SU-DHL-6 (cell line): Measurements from ENCODE around the gene CEP85.

Experiments
- H2AFZ ChIP-seq: fragments of 200-600 bp; sonication (generic); 2 replicates; pipeline ENCODE4 v1.6.1; 2014; ENCODE audit warnings: low read depth, mild to moderate bottlenecking, moderate library complexity, mixed read lengths, antibody characterized with exemption, low read length; ENCODE audit not compliant: severe bottlenecking
- H3F3A ChIP-seq: fragments of 200-600 bp; shearing (Covaris generic); 2 replicates; pipeline ENCODE4 v1.6.0; 2016; ENCODE audit warnings: antibody characterized with exemption, mild to moderate bottlenecking; ENCODE audit not compliant: insufficient read depth
- H3K27ac ChIP-seq: fragments of 200-600 bp; sonication (generic); 2 replicates; pipeline ENCODE4 v1.5.1; 2016; ENCODE audit warnings: low read depth, mild to moderate bottlenecking, low read length, moderate library complexity, mixed read lengths
- H3K27me3 ChIP-seq: fragments of 200-600 bp; sonication (generic), shearing (Covaris generic); 2 replicates; pipeline ENCODE4 v1.6.0; 2014; ENCODE audit warnings: mild to moderate bottlenecking, low read length
- H3K36me3 ChIP-seq: fragments of 200-600 bp; sonication (generic); 2 replicates; pipeline ENCODE4 v1.6.1; 2014; ENCODE audit warnings: mild to moderate bottlenecking, low read length, mixed read lengths
- H3K4me2 ChIP-seq: fragments of 300-600, 200-600 bp; shearing (Covaris generic), sonication (generic); 2 replicates; pipeline ENCODE4 v1.6.0; 2014; ENCODE audit warnings: low read length, low read depth, mild to moderate bottlenecking; ENCODE audit not compliant: poor library complexity, severe bottlenecking
- H3K4me3 ChIP-seq: fragments of 200-600 bp; sonication (generic); 2 replicates; pipeline ENCODE4 v1.5.1; 2014; ENCODE audit warnings: antibody characterized with exemption, low read length, mild to moderate bottlenecking, mixed read lengths; ENCODE audit not compliant: insufficient read depth, poor library complexity, severe bottlenecking
- H3K79me2 ChIP-seq: fragments of 200-600 bp; sonication (generic); 2 replicates; pipeline ENCODE4 v1.6.1; 2014; ENCODE audit warnings: mild to moderate bottlenecking, low read length, moderate library complexity; ENCODE audit not compliant: insufficient read depth
- H3K9ac ChIP-seq: fragments of 200-600 bp; sonication (generic); 2 replicates; pipeline ENCODE4 v1.7.0; 2014; ENCODE audit warnings: mild to moderate bottlenecking, low read length
- H3K9me2 ChIP-seq: fragments of 200-600 bp; sonication (generic); replicated peaks from 2 replicates; pipeline ENCODE4 v1.6.1; 2014; ENCODE audit warnings: low read length; ENCODE audit not compliant: insufficient read depth
- H3K9me3 ChIP-seq: fragments of 200-600 bp; sonication (generic); 2 replicates; pipeline ENCODE4 v1.6.1; 2014; ENCODE audit warnings: low read length, mixed read lengths; ENCODE audit not compliant: insufficient read depth
- H4K20me1 ChIP-seq: fragments of 200-600 bp; sonication (generic); 2 replicates; pipeline ENCODE4 v1.6.1; 2014; ENCODE audit warnings: low read depth, mild to moderate bottlenecking, antibody characterized with exemption, low read length, moderate library complexity, mixed read lengths
- EZH2phosphoT487 ChIP-seq: fragments of 200-600 bp; sonication (generic), shearing (Covaris generic); conservative IDR thresholded peaks from 2 replicates; pipeline ENCODE4 v1.6.1; 2018; ENCODE audit warnings: mild to moderate bottlenecking, antibody characterized with exemption, low read length, moderate library complexity, mixed read lengths
- TF ChIP-seq, protein P1 (sequence below): fragments of 200-600 bp; sonication (generic); IDR thresholded peaks from one replicate; pipeline ENCODE4 v1.5.1; 2017; ENCODE audit warnings: antibody characterized with exemption, mild to moderate bottlenecking, low read length, moderate library complexity; ENCODE audit not compliant: insufficient read depth, poor library complexity, severe bottlenecking

CEP85 gene

DNA sequence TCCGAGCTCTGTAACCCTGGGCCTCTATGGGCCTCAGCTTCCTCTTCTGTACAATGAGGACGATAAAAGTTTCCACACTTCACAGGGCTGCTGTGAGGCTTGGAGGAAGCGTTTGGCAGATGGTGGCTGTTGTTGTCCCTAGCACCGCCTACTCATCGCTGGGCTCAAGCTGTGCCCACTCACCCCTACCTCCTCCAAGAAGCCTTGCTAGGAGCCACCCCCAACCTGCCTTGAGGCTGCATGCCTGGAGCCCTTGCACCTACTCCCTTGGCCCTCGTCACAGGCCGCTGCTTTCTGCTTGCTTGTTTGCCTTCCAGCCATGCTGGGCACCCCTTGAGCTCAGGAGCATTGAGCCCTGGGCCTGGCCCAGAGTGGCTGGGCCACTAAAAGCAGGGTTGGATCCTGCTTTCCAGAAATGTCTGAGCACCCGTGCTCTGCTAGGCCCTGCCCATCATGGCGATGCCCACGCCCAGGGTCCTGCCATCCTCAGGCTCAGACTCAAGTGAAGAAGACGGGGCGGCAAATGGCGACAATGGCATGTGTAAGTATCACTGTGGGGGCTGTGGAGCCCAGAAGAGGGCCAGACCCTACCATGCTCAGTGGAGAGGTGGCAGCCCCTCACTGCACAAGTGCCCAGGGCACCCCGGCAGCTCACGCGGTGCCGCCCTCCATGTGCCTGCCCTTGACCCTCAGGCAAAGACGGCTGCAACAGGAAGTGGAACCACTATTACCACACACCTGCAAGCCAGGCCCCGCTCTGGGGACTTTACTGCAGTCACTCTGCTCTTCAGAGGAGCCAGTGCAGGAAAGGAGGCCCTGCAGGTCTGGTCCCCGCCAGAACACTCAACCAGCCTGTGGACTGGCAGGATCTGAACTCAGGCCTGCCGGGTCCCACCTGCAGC is 55.4 kb downstream of the CEP85 start:
- peaks cover 47% of the 10 kb centered on the region for H3F3A ChIP-seq
- H3K36me3 ChIP-seq, result no peaks in the 10 kb centered on the region
- H3K79me2 ChIP-seq, result no peaks in the 10 kb centered on the region
- no peak overlapping the region for H3K4me3 ChIP-seq
- H3K9ac ChIP-seq, result peak overlapping the region; percentile 65
- H3K4me2 ChIP-seq, result peak overlapping the region; percentile 60
- no peaks in the 10 kb centered on the region for H3K27me3 ChIP-seq
- H2AFZ ChIP-seq, result peak overlapping the region; percentile 16
- no peaks in the 10 kb centered on the region for H3K9me2 ChIP-seq
- no peaks in the 10 kb centered on the region for H3K9me3 ChIP-seq
- no peak for TF ChIP-seq EZH2phosphoT487
- TF ChIP-seq, protein P1, sequence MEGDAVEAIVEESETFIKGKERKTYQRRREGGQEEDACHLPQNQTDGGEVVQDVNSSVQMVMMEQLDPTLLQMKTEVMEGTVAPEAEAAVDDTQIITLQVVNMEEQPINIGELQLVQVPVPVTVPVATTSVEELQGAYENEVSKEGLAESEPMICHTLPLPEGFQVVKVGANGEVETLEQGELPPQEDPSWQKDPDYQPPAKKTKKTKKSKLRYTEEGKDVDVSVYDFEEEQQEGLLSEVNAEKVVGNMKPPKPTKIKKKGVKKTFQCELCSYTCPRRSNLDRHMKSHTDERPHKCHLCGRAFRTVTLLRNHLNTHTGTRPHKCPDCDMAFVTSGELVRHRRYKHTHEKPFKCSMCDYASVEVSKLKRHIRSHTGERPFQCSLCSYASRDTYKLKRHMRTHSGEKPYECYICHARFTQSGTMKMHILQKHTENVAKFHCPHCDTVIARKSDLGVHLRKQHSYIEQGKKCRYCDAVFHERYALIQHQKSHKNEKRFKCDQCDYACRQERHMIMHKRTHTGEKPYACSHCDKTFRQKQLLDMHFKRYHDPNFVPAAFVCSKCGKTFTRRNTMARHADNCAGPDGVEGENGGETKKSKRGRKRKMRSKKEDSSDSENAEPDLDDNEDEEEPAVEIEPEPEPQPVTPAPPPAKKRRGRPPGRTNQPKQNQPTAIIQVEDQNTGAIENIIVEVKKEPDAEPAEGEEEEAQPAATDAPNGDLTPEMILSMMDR, result no peak
- no peaks in the 10 kb centered on the region for H4K20me1 ChIP-seq
- H3K27ac ChIP-seq, result peak overlapping the region; percentile 97

DNA sequence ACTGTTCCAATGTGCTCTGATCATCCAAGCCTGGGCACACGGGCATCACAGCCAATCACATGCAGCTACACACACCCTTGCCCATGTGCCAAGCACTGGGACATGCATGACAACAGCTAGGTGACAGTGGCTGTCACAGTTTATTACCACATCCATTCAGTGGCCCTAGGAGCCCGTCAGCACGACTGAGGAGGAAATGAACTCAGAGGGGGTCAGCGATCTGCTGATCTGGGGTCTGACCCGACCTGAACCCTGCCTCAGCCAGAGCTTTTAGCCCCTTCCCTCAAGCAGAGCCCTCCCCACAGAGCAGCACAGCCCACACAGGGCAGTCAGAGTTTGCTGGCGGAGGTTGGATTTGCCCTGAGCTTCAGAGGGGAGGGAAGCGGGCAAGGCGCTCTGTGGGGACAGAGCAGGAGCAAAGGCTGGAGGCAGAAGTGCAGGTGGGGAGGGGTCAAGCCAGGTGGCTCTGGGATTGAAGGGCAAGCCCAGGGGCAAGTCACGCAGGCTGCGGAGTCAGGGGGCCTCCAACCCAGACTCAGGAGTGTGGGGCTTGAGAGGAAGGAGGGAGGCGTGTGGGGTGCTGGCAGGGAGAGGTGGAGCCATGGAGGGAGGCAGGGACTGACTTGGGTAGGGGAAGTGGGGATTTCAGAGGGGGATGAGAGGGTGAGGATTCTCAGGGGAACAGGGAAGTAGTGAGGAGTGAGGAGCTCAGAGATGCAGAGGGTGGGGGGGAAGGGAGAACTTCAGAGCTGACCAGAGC is 56.3 kb downstream of the CEP85 start:
- Histone ChIP-seq H2AFZ (no peak overlapping the region), H3K79me2 (no peaks in the 10 kb centered on the region), H3K9me3 (no peaks in the 10 kb centered on the region), H3K4me2 (peak overlapping the region; percentile 60), H3K27me3 (no peaks in the 10 kb centered on the region), H3K36me3 (no peaks in the 10 kb centered on the region), H3K27ac (peak overlapping the region; percentile 97), H4K20me1 (no peaks in the 10 kb centered on the region), H3K9me2 (no peaks in the 10 kb centered on the region), H3K9ac (peak overlapping the region; percentile 65), H3F3A (peaks cover 47% of the 10 kb centered on the region), H3K4me3 (no peak overlapping the region)
- no peak for TF ChIP-seq EZH2phosphoT487
- TF ChIP-seq, protein P1, result no peak

DNA sequence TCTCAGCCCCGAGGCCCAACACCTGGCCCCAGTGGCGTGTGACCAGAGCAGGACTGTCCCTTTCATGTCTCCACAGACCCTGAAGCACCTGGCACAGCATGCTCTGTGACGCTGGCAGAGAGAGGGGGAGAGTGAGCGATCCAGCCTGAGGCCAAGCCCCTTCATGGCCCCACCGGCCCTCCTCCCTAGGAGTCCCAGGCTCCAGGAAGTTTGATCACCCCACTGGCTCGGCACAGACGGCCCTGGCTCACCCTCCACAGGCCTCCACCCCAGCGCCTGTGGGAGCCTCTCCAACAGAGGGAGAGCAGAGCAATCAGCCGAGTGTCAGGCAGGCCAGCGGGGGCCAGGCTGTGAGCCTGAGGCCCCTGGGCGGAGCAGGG is 56.9 kb downstream of the CEP85 start:
- H3K9ac ChIP-seq, result peak overlapping the region; percentile 65
- no peaks in the 10 kb centered on the region for H3K9me3 ChIP-seq
- H3K4me3 ChIP-seq, result no peak overlapping the region
- H3K4me2 ChIP-seq, result peak overlapping the region; percentile 60
- TF ChIP-seq, protein P1, result no peak
- no peak for TF ChIP-seq EZH2phosphoT487
- H3K79me2 ChIP-seq, result no peaks in the 10 kb centered on the region
- H3K27ac ChIP-seq, result peak overlapping the region; percentile 97
- no peaks in the 10 kb centered on the region for H3K27me3 ChIP-seq
- H3K9me2 ChIP-seq, result no peaks in the 10 kb centered on the region
- peaks cover 47% of the 10 kb centered on the region for H3F3A ChIP-seq
- H3K36me3 ChIP-seq, result no peaks in the 10 kb centered on the region
- H4K20me1 ChIP-seq, result no peaks in the 10 kb centered on the region
- no peak overlapping the region for H2AFZ ChIP-seq
